Peyer's patch (tissue), 4 donors: ENCODE results near the gene DNAJC4. TPM values are rescaled to one million over a fixed set of nuclear protein-coding genes. Genes with fewer than 3 reads are reported as not detected.

Source experiments
- DNase-seq, 3 donors: peaks; one replicate each; pipeline ENCODE4 v3.0.0-alpha.2; 2017 to 2019
- H3K27ac ChIP-seq, 4 donors: fragments of 200-600 bp; sonication (generic); one replicate each; pipeline ENCODE4 v1.5.1; 2016 to 2019
- H3K27me3 ChIP-seq, 2 donors: fragments of 200-600 bp; sonication (generic); one replicate each; pipeline ENCODE4 v1.5.1; 2019
- H3K36me3 ChIP-seq, 3 donors: fragments of 200-600 bp; sonication (generic); one replicate each; pipeline ENCODE4 v1.5.1; 2016 to 2019
- H3K4me1 ChIP-seq, 4 donors: fragments of 200-600 bp; sonication (generic); one replicate each; pipeline ENCODE4 v1.5.1; 2016 to 2019
- H3K4me3 ChIP-seq, 4 donors: fragments of 200-600 bp; sonication (generic); 1 replicate in 3 of 4; 2 replicates in 1 of 4; pipeline ENCODE4 v1.5.1; 2016 to 2019; ENCODE audit warnings: mild to moderate bottlenecking in 1 of 4
- H3K9me3 ChIP-seq, 4 donors: fragments of 200-600 bp; sonication (generic); one replicate each; pipeline ENCODE4 v1.5.1; 2016 to 2019; ENCODE audit warnings: mild to moderate bottlenecking in 1 of 4
- POLR2A ChIP-seq, 2 donors: fragments of 450-650 bp; IDR thresholded peaks; one replicate each; pipeline ENCODE4 v1.5.1; 2017; ENCODE audit warnings: antibody characterized with exemption in 2 of 2, mild to moderate bottlenecking in 2 of 2, moderate library complexity in 2 of 2
- total RNA-seq, 4 donors: library from RNA; depleted of rRNA; stranded (reverse); fragments of >200 nt; gene quantifications; one replicate each; pipeline ENCODE4 v1.1.0, GENCODE V29; 2016
- TF ChIP-seq, protein P1 (sequence below), 6 experiments: fragments of 450-650 bp in 4 of 6; fragments of 200-600 bp in 2 of 6; sonication (generic) in 1 of 6; IDR thresholded peaks; one replicate each; pipeline ENCODE4 v1.5.1; 2017 to 2019; ENCODE audit warnings: antibody characterized with exemption in 6 of 6, mild to moderate bottlenecking in 3 of 6, moderate library complexity in 1 of 6

Gene DNAJC4
- total RNA-seq, 4 donors from 2014 or later = 42.9 to 95.0 (median 80.3) TPM

DNA sequence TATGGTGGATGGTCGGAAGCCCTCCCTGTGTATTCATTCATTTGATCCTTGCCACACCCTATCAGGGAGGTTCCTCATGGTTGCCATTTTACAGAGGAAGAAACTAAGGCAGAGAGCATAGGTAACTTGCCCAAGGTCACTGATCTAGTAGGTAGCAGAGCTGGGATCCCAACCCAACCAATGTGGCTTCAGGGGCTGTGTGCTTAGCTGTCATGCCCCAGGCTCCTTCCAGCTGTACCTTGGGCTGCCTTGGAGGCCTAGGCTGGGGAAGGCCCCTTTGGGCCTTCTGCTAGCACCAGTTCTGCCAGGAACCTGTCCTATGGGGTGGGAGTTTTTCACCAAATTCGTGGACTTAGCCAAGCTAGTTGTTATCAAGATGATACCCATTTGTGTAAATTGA lies 45.5 kb downstream of the DNAJC4 start:
- Histone ChIP-seq H3K27me3 (no peaks in the 10 kb centered on the region), H3K4me1 (peaks cover 0 to 15% (median 0%) of the 10 kb centered on the region in 4 donors), H3K36me3 (peaks cover 0 to 5% (median 0%) of the 10 kb centered on the region in 3 donors), H3K27ac (no peak overlapping the region), H3K9me3 (no peaks in the 10 kb centered on the region), H3K4me3 (no peak overlapping the region)
- TF ChIP-seq POLR2A (IDR thresholded peaks at IDR 0.05) = no peak
- TF ChIP-seq, protein P1, sequence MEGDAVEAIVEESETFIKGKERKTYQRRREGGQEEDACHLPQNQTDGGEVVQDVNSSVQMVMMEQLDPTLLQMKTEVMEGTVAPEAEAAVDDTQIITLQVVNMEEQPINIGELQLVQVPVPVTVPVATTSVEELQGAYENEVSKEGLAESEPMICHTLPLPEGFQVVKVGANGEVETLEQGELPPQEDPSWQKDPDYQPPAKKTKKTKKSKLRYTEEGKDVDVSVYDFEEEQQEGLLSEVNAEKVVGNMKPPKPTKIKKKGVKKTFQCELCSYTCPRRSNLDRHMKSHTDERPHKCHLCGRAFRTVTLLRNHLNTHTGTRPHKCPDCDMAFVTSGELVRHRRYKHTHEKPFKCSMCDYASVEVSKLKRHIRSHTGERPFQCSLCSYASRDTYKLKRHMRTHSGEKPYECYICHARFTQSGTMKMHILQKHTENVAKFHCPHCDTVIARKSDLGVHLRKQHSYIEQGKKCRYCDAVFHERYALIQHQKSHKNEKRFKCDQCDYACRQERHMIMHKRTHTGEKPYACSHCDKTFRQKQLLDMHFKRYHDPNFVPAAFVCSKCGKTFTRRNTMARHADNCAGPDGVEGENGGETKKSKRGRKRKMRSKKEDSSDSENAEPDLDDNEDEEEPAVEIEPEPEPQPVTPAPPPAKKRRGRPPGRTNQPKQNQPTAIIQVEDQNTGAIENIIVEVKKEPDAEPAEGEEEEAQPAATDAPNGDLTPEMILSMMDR (IDR thresholded peaks at IDR 0.05) = no peak
- DNase-seq = no peak

DNA sequence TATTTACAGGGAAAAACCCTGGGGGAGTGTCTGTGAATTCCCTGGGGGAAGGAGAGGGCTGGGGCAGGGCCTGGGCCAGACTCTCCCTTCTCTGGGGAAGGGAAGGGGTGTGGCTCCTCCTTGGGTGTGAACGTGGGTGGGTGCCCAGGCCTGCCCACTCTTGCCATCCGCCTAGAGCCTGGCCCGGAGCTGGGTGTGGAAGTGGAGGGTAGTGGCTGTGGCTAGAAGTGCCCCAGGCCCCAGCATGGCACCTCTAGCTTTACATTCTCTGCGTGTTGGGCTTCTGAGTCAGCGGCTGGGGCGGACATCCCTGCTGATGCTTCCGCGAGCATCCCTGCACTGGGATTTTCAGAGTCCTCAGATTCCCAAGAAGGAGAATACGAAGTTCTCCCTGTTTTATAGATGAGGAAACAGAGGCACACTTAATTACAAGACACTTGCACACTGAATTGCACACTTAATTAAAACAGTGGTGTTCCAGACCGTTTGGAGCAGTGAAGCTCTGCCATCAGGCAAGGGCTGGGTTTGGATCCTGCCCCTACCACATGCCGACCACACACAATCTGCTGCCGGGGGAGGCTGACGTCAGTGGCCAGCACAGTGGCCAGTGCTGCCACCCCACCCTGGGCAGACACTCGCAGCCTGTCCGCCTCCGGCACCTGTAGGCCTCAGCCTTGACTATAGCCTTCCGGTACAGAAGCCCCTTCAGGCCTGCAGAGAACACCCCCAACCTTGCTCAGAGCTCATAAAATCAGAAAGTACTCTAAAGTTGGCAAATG lies 46.5 kb downstream of the DNAJC4 start:
- Histone ChIP-seq H3K27ac (no peak overlapping the region), H3K9me3 (no peaks in the 10 kb centered on the region)

DNA sequence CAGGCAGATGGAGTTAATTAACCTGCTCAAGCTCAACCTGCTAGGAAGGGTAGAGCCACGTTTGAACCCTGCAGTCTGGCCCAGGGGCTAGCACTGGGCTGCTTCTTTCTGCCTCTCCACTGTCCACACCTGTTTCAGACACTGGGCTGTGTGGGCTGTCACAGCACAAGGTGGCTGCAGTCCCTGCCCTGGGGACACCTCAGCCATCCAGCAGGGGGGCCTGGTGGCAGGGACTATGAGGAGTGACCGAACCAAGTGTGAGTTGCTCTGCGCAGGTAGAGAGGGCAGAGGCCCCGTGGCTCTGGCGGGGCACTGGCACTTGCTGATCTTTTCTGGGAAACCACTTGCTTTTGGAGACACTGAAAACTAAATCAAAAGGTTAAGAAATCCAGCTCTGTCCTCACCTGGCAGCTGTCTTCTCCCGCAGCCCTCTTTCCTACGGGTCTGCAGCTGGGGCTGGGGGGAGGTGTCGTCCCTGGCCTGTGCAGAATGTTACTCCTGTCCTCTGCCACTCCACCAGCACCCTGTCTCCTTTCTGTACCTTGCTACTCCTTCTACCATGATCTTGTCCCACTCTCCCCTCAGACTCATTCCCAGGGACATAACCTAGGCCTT lies 48.3 kb downstream of the DNAJC4 start:
- Histone ChIP-seq H3K36me3 (peaks cover 0 to 13% (median 0%) of the 10 kb centered on the region in 3 donors), H3K4me3 (no peak overlapping the region), H3K4me1 (peaks cover 0 to 9% (median 3%) of the 10 kb centered on the region in 4 donors), H3K27me3 (no peaks in the 10 kb centered on the region), H3K27ac (no peak overlapping the region), H3K9me3 (no peaks in the 10 kb centered on the region)
- TF ChIP-seq, protein P1 (IDR thresholded peaks at IDR 0.05) = no peak
- no peak for TF ChIP-seq POLR2A (IDR thresholded peaks at IDR 0.05)
- no peak for DNase-seq

More for the DNA sequence above, 46.5 kb downstream of the DNAJC4 start:
- Histone ChIP-seq H3K27me3 (no peaks in the 10 kb centered on the region), H3K36me3 (peaks cover 0 to 10% (median 0%) of the 10 kb centered on the region in 3 donors), H3K4me3 (no peak overlapping the region), H3K4me1 (peaks cover 0 to 12% (median 0%) of the 10 kb centered on the region in 4 donors)
- TF ChIP-seq, protein P1 (IDR thresholded peaks at IDR 0.05) = no peak
- no peak for TF ChIP-seq POLR2A (IDR thresholded peaks at IDR 0.05)
- no peak for DNase-seq

DNA sequence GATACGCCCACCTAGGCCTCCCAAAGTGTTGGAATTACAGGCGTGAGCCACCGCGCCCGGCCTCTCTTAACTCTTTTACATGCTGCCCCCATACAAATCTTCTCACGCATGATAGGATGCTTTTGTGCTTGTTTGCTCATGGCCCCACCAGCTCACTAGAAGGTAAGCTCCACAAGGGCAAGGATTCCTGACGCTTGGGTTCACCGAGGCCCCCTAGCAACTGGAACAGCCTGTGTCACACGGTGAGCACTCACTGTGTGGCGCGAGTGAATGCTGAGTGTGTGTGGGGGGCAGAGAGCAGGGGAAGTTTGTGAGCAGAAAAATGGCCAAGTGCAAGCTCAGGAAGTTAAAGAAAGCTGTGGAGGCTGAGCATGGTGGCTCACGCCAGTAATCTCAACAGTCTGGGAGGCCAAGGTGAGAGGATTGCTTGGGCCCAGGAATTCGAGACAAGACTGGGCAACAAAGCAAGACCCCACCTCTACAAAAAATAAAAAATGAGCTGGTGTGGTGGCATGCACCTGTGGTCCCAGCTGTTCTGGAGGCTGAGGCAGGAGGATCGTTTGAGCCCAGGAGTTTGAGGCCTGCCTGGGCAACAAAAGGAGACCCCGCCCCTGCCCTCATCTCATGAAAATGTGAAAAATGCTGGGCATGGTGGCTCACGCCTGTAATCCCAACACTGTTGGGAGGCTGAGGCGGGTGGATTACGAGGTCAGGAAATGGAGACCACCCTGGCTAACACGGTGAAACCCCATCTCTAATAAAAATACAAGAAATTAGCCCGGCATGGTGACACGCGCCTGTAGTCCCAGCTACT lies 51.8 kb downstream of the DNAJC4 start:
- Histone ChIP-seq H3K36me3 (peaks cover 0 to 13% (median 0%) of the 10 kb centered on the region in 3 donors), H3K27me3 (no peaks in the 10 kb centered on the region), H3K27ac (no peak overlapping the region), H3K4me1 (peaks cover 3 to 25% (median 12%) of the 10 kb centered on the region in 4 donors), H3K9me3 (no peaks in the 10 kb centered on the region), H3K4me3 (no peak overlapping the region)
- no peak for TF ChIP-seq POLR2A (IDR thresholded peaks at IDR 0.05)
- TF ChIP-seq, protein P1 (IDR thresholded peaks at IDR 0.05) = no peak
- DNase-seq = no peak

DNA sequence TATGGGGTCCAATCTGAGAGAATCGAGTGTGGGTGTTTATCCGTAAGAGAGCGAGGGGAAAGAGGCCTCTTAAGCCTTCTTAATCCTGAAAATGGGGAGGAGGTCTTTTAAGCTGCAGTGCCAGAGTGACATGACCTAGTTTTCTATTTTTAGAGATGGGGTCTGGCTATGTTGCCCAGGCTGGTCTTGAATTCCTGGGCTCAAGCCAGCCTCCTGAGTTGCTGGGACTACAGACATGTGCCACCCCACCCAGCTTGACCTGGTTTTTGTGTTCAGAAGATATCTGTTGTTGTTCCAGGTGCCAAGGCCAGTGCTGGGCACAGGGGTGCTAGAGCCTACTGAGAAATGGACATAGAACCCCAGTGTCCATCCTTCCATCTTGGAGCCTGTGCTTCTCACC lies 52.7 kb downstream of the DNAJC4 start:
- Histone ChIP-seq H3K27me3 (no peaks in the 10 kb centered on the region), H3K27ac (no peak overlapping the region), H3K4me3 (peak overlapping the region in 1 of 4 donors; percentile 71), H3K36me3 (peaks cover 0 to 13% (median 0%) of the 10 kb centered on the region in 3 donors), H3K4me1 (peaks cover 3 to 25% (median 12%) of the 10 kb centered on the region in 4 donors), H3K9me3 (no peaks in the 10 kb centered on the region)
- no peak for TF ChIP-seq POLR2A (IDR thresholded peaks at IDR 0.05)
- TF ChIP-seq, protein P1 (IDR thresholded peaks at IDR 0.05) = no peak
- DNase-seq = no peak
